Skin epidermis (tissue), 12 donors: ENCODE data around the gene TSPAN5.

Experiments
- H3K27ac ChIP-seq, 21 experiments: fragments of 200-600 bp; sonication (generic) in 11 of 21; one replicate each; pipeline ENCODE4 v1.5.0; 2020; ENCODE audit warnings: mild to moderate bottlenecking in 3 of 21, inconsistent platforms in 2 of 21, moderate library complexity in 2 of 21
- H3K4me3 ChIP-seq, 7 experiments: fragments of 200-600 bp; sonication (generic) in 2 of 7; one replicate each; pipeline ENCODE4 v1.5.0; 2020; ENCODE audit warnings: inconsistent platforms in 2 of 7, mild to moderate bottlenecking in 2 of 7, moderate library complexity in 1 of 7

Gene TSPAN5

GRCh38 chr4:98653890-98654867 is 4.2 kb downstream of the TSPAN5 start:
- Histone ChIP-seq H3K4me3 (no peak overlapping the region), H3K27ac (peak overlapping the region in 13 of 21 experiments; percentile 5 to 74 (median 44))

DNA sequence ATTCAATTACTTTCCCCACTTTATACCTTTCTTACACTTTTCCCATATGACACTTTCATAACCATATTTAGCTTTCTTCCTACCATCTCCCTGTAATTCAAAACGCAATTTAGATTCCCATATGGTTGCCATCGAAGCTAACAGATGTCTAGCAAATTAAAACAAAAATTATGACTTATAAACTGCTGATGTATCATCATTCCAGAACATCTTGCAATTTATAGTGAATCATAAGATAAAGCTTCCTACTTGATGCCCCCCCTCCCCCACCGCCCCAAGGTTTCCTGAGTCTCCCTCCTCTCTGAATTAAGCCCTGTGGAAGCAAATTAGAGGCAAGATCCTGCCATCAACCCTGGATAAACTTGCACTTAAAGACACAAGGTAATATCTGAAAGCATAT is 5.4 kb downstream of the TSPAN5 start:
- peak overlapping the region in 5 of 21 experiments; percentile 18 to 74 (median 63) for H3K27ac ChIP-seq
- H3K4me3 ChIP-seq: no peak overlapping the region

DNA sequence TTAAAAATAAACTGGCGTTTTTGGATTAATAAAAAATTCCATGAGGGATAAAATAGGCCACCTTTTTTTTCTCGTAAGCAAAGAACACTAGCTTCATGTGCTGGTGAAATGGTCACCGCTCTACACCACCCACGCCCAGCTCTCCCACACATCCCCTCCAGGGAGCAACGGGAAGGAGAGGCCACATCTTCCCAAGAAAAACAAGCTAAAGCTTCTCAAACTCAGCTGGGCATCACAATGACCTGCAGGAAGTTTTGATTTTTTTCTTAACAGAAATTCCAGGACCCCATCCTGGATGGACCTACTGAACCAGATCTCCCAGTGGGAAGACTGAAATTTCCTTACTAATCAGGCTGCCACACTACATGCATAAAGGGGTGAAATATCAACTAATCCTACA is 9.8 kb downstream of the TSPAN5 start:
- H3K27ac ChIP-seq: peak overlapping the region in 1 of 21 experiments; percentile 9
- no peak overlapping the region for H3K4me3 ChIP-seq

- H3K27ac ChIP-seq: no peak overlapping the region
- no peak overlapping the region for H3K4me3 ChIP-seq
Measured at GRCh38 chr4:98646422-98646821, 12.0 kb downstream of the TSPAN5 start.

DNA sequence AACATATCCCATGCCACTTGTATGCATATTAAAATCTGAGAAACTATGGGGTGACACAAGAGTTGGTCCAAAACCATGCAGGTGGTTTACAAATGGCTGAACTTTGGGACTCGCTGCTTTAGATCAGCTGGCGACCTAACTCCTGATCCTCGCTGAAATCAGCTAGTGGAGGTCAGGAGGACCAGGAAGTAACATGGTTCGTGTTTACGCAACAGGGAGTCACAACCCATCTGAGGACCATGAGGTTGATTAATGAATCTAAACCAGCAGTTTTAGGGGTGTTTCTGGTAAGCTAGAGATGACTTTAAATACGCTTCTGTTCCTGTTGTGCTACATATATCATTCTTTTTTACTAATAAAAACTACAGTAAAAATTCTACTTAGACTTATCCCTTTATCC is 12.9 kb downstream of the TSPAN5 start:
- H3K27ac ChIP-seq: no peak overlapping the region
- H3K4me3 ChIP-seq: no peak overlapping the region

DNA sequence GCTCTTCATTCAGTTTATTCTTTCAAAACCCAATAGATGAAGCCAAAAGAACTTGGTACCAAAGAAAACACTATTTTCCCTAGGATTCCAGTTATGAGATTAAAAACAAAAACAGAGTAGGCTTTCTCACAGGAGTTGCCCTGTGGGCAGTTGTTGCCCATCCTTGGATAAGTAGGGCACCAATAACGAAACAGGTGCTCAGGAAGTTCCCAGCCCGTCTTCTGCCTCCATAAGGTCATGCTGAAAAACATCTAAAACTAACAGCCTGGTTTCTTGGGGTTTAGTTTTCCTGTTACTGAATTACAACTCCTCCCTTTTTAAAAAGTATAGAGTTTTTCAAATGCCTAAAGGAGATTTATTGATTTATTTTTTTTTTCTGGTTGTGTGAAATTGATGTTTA is 14.7 kb downstream of the TSPAN5 start:
- H3K4me3 ChIP-seq: no peak overlapping the region
- H3K27ac ChIP-seq: peak overlapping the region in 1 of 21 experiments; percentile 4

GRCh38 chr4:98642991-98643426 is 15.4 kb downstream of the TSPAN5 start:
- Histone ChIP-seq H3K4me3 (no peak overlapping the region), H3K27ac (no peak overlapping the region)

DNA sequence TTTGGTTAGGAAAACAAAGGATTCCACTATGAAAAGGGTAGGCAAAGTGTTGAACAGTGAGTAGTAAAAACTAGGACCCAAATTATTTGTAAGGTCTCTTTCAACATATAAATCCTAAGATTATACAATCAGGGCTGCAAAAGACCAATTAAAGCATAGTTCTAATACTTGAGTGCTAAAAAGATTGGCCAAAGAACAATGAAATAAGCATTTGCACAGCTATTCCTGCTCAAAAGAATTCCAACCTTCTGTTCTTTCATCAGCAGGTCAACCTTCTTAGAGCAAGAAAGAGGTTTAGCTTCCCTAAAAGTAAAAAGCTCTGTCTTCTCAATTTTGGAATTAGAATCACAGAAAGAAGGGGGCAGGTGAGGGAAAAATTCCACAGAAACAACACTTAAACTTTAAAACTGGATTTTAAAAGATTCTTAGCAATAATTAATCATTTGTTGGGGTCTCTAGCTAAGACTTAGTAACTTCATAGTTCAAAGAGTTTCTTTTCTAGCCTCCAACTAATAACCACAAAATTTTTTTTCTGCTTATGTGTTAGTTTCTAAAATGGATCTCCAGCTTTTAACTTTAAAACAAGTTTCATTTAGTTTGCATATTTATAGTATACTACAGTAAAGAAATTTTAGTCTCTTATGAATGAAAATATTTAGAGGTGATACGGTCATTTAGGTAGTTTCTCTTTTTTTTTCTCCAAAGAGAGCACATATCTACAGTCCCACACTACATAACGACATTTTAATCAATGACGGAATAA is 16.3 kb downstream of the TSPAN5 start:
- Histone ChIP-seq H3K27ac (no peak overlapping the region), H3K4me3 (no peak overlapping the region)

DNA sequence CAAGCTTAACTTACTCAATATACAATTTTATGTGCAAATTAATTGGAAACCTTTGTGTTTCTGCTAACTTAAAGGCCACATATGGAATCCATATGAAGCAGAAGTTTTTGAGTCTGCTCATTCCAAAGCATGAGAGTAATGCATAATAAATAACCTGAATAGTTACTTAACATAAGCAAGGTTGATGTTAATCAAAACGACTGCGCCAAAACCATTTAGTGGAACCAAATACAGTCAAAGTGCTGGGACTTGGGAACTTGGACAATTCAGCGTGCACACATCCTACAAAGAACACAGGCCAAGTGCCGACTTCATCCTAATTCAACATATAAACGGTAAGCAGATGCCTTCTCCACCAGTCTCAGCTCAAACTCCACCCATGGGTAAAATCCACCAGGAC is 17.0 kb downstream of the TSPAN5 start:
- H3K27ac ChIP-seq: no peak overlapping the region
- no peak overlapping the region for H3K4me3 ChIP-seq

GRCh38 chr4:98639523-98639922 is 18.9 kb downstream of the TSPAN5 start:
- Histone ChIP-seq H3K27ac (peak overlapping the region in 2 of 21 experiments; percentile 21 to 50), H3K4me3 (no peak overlapping the region)

DNA sequence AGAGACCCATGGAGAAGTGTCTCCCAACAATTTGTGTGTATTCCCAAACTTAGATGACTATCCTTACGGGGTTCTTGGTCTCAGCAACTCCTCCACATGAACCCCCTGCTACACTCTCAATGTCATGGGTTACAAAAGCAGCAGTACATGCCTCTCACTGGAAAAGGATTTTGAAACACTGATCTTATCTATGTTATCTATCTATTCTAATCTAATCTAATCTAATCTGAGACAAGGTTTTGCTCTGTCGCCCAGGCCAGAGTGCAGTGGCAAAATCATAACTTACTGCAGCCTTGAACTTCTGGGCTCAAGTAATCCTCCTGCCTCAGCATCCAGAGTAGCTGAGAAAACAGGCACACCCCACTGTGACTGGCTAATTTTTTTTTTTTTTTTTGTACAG is 19.3 kb downstream of the TSPAN5 start:
- Histone ChIP-seq H3K27ac (peak overlapping the region in 1 of 21 experiments; percentile 50), H3K4me3 (no peak overlapping the region)

DNA sequence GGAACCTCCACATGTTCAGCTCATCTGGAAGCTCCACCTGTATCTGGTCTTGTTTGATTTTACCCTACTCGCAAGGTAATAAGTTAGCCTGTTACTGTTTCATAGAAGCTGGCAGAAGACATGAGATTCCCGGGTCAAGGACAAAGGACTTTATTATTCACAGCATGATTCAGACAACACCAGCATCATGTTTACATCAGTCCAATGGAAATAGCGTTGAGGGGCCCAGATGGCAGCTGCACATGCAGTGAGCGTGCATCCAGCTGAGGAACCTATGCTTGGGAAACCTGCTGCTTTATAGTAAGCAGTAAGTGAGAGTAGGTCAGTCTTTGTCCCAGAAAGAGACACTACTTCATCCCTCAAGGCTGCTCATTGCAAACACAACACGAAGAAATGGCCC is 19.8 kb downstream of the TSPAN5 start:
- H3K27ac ChIP-seq: no peak overlapping the region
- H3K4me3 ChIP-seq: no peak overlapping the region

DNA sequence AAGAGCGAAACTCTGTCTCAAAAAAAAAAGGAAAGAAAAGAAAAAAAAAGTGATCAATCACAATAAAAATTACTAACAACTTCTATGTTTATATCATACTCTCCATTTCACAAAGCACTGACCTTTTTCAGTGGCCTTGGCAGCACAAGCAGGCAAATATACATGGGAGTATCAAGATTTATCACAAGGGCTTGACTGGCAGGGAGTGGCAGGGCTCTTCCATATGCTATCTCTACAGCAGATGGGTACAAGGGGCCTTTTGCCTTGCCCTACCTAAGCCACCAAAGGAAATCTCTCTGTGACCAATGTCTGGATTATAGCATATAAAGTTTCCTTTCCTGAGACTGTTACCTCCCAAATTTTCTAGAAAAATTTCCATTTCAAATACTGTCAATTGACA is 24.4 kb downstream of the TSPAN5 start:
- Histone ChIP-seq H3K4me3 (no peak overlapping the region), H3K27ac (no peak overlapping the region)

GRCh38 chr4:98633159-98633558 is 25.3 kb downstream of the TSPAN5 start:
- no peak overlapping the region for H3K4me3 ChIP-seq
- H3K27ac ChIP-seq: no peak overlapping the region

- Histone ChIP-seq H3K27ac (no peak overlapping the region), H3K4me3 (no peak overlapping the region)
Measured at GRCh38 chr4:98632258-98632657, 26.2 kb downstream of the TSPAN5 start.

DNA sequence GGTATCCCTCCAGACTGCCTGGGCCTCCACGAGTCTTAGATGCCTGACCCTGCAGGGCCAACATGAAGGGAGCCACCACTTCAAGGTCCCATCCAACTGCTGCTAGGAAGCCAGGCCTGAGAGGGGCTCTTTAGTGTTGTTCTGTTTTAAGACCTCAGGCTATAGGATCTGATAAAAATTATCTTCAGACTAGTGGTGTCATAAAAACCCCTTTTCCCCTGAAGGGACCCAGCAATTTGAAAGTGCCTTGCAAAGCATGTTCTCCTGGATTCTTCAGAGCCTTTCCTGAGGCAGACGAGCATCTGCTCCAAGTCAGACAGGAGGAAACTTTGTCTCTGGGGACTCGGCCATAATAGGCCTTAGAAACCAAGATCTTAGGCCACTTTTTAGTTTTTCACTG is 26.9 kb downstream of the TSPAN5 start:
- Histone ChIP-seq H3K4me3 (no peak overlapping the region), H3K27ac (no peak overlapping the region)

GRCh38 chr4:98630737-98631454 is 27.5 kb downstream of the TSPAN5 start:
- H3K27ac ChIP-seq: no peak overlapping the region

GRCh38 chr4:98627531-98628257 is 30.7 kb downstream of the TSPAN5 start:
- peak overlapping the region in 1 of 21 experiments; percentile 11 for H3K27ac ChIP-seq

More at GRCh38 chr4:98630737-98631454, 27.5 kb downstream of the TSPAN5 start:
- no peak overlapping the region for H3K4me3 ChIP-seq

DNA sequence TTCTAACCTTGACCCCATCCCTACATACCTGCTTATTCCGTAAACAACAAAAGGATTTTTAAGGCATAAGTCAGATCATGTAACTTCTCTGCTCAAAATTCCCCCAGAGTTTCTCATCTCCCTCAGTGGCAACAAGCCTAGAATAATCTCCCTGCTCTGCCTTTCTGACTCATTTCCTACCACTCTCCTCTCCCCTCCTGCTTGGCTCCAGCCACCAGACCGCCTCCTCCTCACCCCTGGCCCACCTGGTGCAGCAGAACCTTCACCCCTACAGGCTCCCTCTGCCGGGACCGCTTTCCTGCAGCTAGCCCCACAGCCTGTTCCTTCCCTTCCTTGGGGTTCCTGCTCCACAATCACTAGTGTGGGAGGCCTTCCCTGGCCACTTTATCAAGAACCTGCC is 32.1 kb downstream of the TSPAN5 start:
- H3K27ac ChIP-seq: peak overlapping the region in 3 of 21 experiments; percentile 7 to 24 (median 13)
- no peak overlapping the region for H3K4me3 ChIP-seq

More at GRCh38 chr4:98627531-98628257, 30.7 kb downstream of the TSPAN5 start:
- no peak overlapping the region for H3K4me3 ChIP-seq
